ENCODE data around the gene UQCRFS1. TPM values are rescaled to one million over a fixed set of nuclear protein-coding genes. Genes with fewer than 3 reads are reported as not detected.
"Not testable (repeated sequence)": the region's sequence is repeated elsewhere in the genome, so short reads cannot be mapped to it uniquely, and the experiment has no call there.

Gene UQCRFS1
- polyA plus RNA-seq, 1 of the 3 experiments (the other 2 are of a cell fraction) = 36.7 TPM

GRCh38 chr19:29232315-29232852 lies 19.4 kb upstream of the UQCRFS1 start:
- no peak for TF ChIP-seq FOXJ3 (CRISPR knock-in tag; IDR thresholded peaks at IDR 0.05)
- no peak for TF ChIP-seq ELF1 (IDR thresholded peaks at IDR 0.05)
- TF ChIP-seq, protein P1, sequence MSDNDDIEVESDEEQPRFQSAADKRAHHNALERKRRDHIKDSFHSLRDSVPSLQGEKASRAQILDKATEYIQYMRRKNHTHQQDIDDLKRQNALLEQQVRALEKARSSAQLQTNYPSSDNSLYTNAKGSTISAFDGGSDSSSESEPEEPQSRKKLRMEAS (IDR thresholded peaks at IDR 0.05; ENCODE audit: low read depth) = no peak
- TF ChIP-seq MXI1 (IDR thresholded peaks at IDR 0.05; ENCODE audit: low read depth, low read length) = no peak
- TF ChIP-seq FOXM1 (IDR thresholded peaks at IDR 0.05; ENCODE audit: low read depth) = no peak
- no peak for TF ChIP-seq IRF3 (IDR thresholded peaks at IDR 0.05; ENCODE audit: low read depth, low read length)
- no peak for TF ChIP-seq ZBTB33 (IDR thresholded peaks at IDR 0.05; ENCODE audit: borderline replicate concordance, low read depth)
- TF ChIP-seq NFIC (IDR thresholded peaks at IDR 0.05; ENCODE audit: borderline replicate concordance) = no peak
- TF ChIP-seq RXRA (IDR thresholded peaks at IDR 0.05; ENCODE audit: borderline replicate concordance, low read depth) = no peak
- TF ChIP-seq RFX5 (IDR thresholded peaks at IDR 0.05; ENCODE audit: low read length) = no peak
- no peak for TF ChIP-seq TCF12 (IDR thresholded peaks at IDR 0.05)
- no peak for TF ChIP-seq FOSL2 (IDR thresholded peaks at IDR 0.05; ENCODE audit: borderline replicate concordance, low read depth)
- TF ChIP-seq CTCF (IDR thresholded peaks at IDR 0.05) = no peak
- no peak for TF ChIP-seq REST (IDR thresholded peaks at IDR 0.05; ENCODE audit: low read depth, low read length)
- no peak for TF ChIP-seq YY1 (IDR thresholded peaks at IDR 0.05; ENCODE audit: low read depth)
- TF ChIP-seq EZH2phosphoT487 (IDR thresholded peaks at IDR 0.05; ENCODE audit: borderline replicate concordance, low read depth) = no peak
- TF ChIP-seq RAD21 (IDR thresholded peaks at IDR 0.05; ENCODE audit: low read length) = no peak
- TF ChIP-seq GABPA (IDR thresholded peaks at IDR 0.05; ENCODE audit: low read depth) = no peak
- Histone ChIP-seq H3K27ac (ENCODE audit: low read depth in 2 of 2, low read length in 1 of 2) (no peak overlapping the region), H4K20me1 (ENCODE audit: insufficient read depth) (no peaks in the 10 kb centered on the region), H3K27me3 (ENCODE audit: insufficient read depth) (no peaks in the 10 kb centered on the region), H3K79me2 (ENCODE audit: insufficient read depth) (no peaks in the 10 kb centered on the region), H3K4me1 (ENCODE audit: control insufficient read depth in 1 of 2, insufficient read depth in 2 of 2, low read depth in 1 of 2, low read length in 1 of 2) (no peaks in the 10 kb centered on the region), H3K9ac (no peak overlapping the region), H3K9me2 (no peaks in the 10 kb centered on the region), H3K4me2 (no peak overlapping the region), H3K36me3 (replicated peaks in 1 of 2; ENCODE audit: control insufficient read depth in 1 of 2, insufficient read depth in 2 of 2, low read length in 1 of 2) (no peaks in the 10 kb centered on the region), H3K4me3 (ENCODE audit: low read depth in 2 of 2, low read length in 1 of 2) (no peak overlapping the region), H3F3A (replicated peaks; ENCODE audit: insufficient read depth) (no peaks in the 10 kb centered on the region), H2AFZ (ENCODE audit: low read depth) (no peak overlapping the region), H3K9me3 (no peaks in the 10 kb centered on the region)
- ChIA-PET POLR2A (no interaction called here), CTCF (interaction anchor here (0.7 to 2.3 kb wide), 2 partner anchors 16 to 31 kb away, joined by 3 to 12 read pairs; no protein-coding TSS in a partner anchor)
- DNase-seq = no peak
- WGBS (ENCODE audit: low lambda C conversion rate) = 9% methylated on average over 3 of the region's 3 CpGs

- H3K9me2 ChIP-seq; H4K20me1 ChIP-seq (ENCODE audit: insufficient read depth); POLR2A ChIA-PET; DNase-seq; H3K4me3 ChIP-seq (ENCODE audit: low read depth in 2 of 2, low read length in 1 of 2); H3K36me3 ChIP-seq (replicated peaks in 1 of 2; ENCODE audit: control insufficient read depth in 1 of 2, insufficient read depth in 2 of 2, low read length in 1 of 2); H3K4me1 ChIP-seq (ENCODE audit: control insufficient read depth in 1 of 2, insufficient read depth in 2 of 2, low read depth in 1 of 2, low read length in 1 of 2); CTCF ChIA-PET; H3K4me2 ChIP-seq; H3K27ac ChIP-seq (ENCODE audit: low read depth in 2 of 2, low read length in 1 of 2); H3K27me3 ChIP-seq (ENCODE audit: insufficient read depth); H2AFZ ChIP-seq (ENCODE audit: low read depth); H3K79me2 ChIP-seq (ENCODE audit: insufficient read depth); H3K9me3 ChIP-seq; H3F3A ChIP-seq (replicated peaks; ENCODE audit: insufficient read depth); H3K9ac ChIP-seq: not testable (repeated sequence)
- WGBS (ENCODE audit: low lambda C conversion rate) = 23% methylated on average over 4 of the region's 6 CpGs
These were observed 18.4 kb upstream of the UQCRFS1 start for GRCh38 chr19:29231306-29231705.
